ENCODE measurements around the gene SAMD13. TPM values are rescaled to one million over a fixed set of nuclear protein-coding genes. Genes with fewer than 3 reads are reported as not detected.

The SAMD13 gene
- total and polyA plus RNA-seq, 4 donors, result 0.17 to 0.61 (median 0.17) TPM; not detected in 1

GRCh38 chr1:84298684-84299535, 2.6 kb upstream of the SAMD13 start:
- H3K27ac ChIP-seq (ENCODE audit: low read depth in 1 of 2, low read length in 2 of 2), result peak overlapping the region; percentile 53 to 62
- peak; percentile 54 for DNase-seq (ENCODE audit: low spot score)
- peaks cover 0 to 6% (median under 1%) of the 10 kb centered on the region in 4 donors for H3K9me3 ChIP-seq (ENCODE audit: control insufficient read depth in 4 of 4, low read length in 3 of 4)
- no peaks in the 10 kb centered on the region for H3K36me3 ChIP-seq (ENCODE audit: control insufficient read depth in 4 of 4, insufficient read depth in 3 of 4, low read depth in 1 of 4, low read length in 3 of 4)
- peak overlapping the region; percentile 51 to 71 (median 68) for H3K4me3 ChIP-seq (ENCODE audit: low read depth in 1 of 3, low read length in 3 of 3)
- peaks cover 0 to 24% (median 10%) of the 10 kb centered on the region in 4 donors for H3K4me1 ChIP-seq (ENCODE audit: control insufficient read depth in 4 of 4, insufficient read depth in 4 of 4, low read length in 3 of 4)
- 2% methylated on average over 50 of the region's 50 CpGs for WGBS
- no peaks in the 10 kb centered on the region for H3K27me3 ChIP-seq (ENCODE audit: control insufficient read depth in 4 of 4, insufficient read depth in 4 of 4, low read length in 3 of 4)
- H3K9ac ChIP-seq (ENCODE audit: low read depth in 1 of 2, low read length in 2 of 2), result peak overlapping the region in 1 of 2 donors; percentile 35
- TF ChIP-seq CTCF (IDR thresholded peaks at IDR 0.05; ENCODE audit: low read depth, low read length, missing input control) (no peak), JUND (IDR thresholded peaks at IDR 0.05) (no peak), YY1 (IDR thresholded peaks at IDR 0.05) (peak; percentile 49), REST (IDR thresholded peaks at IDR 0.05) (no peak), SP1 (IDR thresholded peaks at IDR 0.05) (no peak), TAF1 (conservative IDR thresholded peaks at IDR 0.05) (no peak), RXRA (IDR thresholded peaks at IDR 0.05) (no peak)

GRCh38 chr1:84299536-84300170, 1.9 kb upstream of the SAMD13 start:
- TF ChIP-seq SP1 (IDR thresholded peaks at IDR 0.05) (no peak), GABPA (IDR thresholded peaks at IDR 0.05 in 1 of 2, conservative IDR thresholded peaks at IDR 0.05 in 1 of 2) (no peak), CTCF (IDR thresholded peaks at IDR 0.05; ENCODE audit: low read depth, low read length, missing input control) (no peak)
- Histone ChIP-seq H3K4me3 (ENCODE audit: low read depth in 1 of 3, low read length in 3 of 3) (peak overlapping the region in 2 of 3 donors; percentile 51 to 71), H3K27me3 (ENCODE audit: control insufficient read depth in 4 of 4, insufficient read depth in 4 of 4, low read length in 3 of 4) (no peaks in the 10 kb centered on the region), H3K27ac (ENCODE audit: low read depth in 1 of 2, low read length in 2 of 2) (peak overlapping the region in 1 of 2 donors; percentile 53), H3K9ac (ENCODE audit: low read depth in 1 of 2, low read length in 2 of 2) (no peak overlapping the region), H3K4me1 (ENCODE audit: control insufficient read depth in 4 of 4, insufficient read depth in 4 of 4, low read length in 3 of 4) (peaks cover 0 to 24% (median 10%) of the 10 kb centered on the region in 4 donors), H3K36me3 (ENCODE audit: control insufficient read depth in 4 of 4, insufficient read depth in 3 of 4, low read depth in 1 of 4, low read length in 3 of 4) (no peaks in the 10 kb centered on the region), H3K9me3 (ENCODE audit: control insufficient read depth in 4 of 4, low read length in 3 of 4) (peaks cover 0 to 6% (median under 1%) of the 10 kb centered on the region in 4 donors)
- DNase-seq (ENCODE audit: low spot score), result no peak
- WGBS, result 48% methylated on average over 4 of the region's 4 CpGs
